B cell (primary cell): ENCODE measurements around the gene ARID3A. TPM values are rescaled to one million over a fixed set of nuclear protein-coding genes. Genes with fewer than 3 reads are reported as not detected.

Source experiments
- ATAC-seq: fragments of 200-7000 bp; cut with Tn5 transposase; one replicate; pipeline ENCODE4 v1.10.0; 2021; ENCODE audit warnings: low read depth, mild to moderate bottlenecking, moderate number of reproducible peaks, moderate library complexity
- CTCF ChIA-PET: fragments of 350-600 bp; sonication (Branson Sonifier 250); formaldehyde crosslinking; loops from one replicate; lab custom pipeline; 2021; ENCODE audit warnings: antibody characterized with exemption, inconsistent platforms; lab: Charles Lee
- POLR2A ChIA-PET: fragments of 350-600 bp; sonication (Branson Sonifier 250); formaldehyde crosslinking; loops from one replicate; lab custom pipeline; 2021; ENCODE audit warnings: antibody characterized with exemption; lab: Charles Lee
- DNase-seq: peaks from one replicate; pipeline ENCODE4 v3.0.0; 2013
- H2AFZ ChIP-seq: 2 replicates; pipeline ENCODE4 v1.6.1; 2012; ENCODE audit warnings: mild to moderate bottlenecking, low read depth, low read length; ENCODE audit not compliant: insufficient read depth, poor library complexity, severe bottlenecking
- H3K27ac ChIP-seq, 2 donors: 1 replicate in 1 of 2; 2 replicates in 1 of 2; pipeline ENCODE4 v1.5.1; 2012 to 2013; ENCODE audit warnings: low read length in 2 of 2, mild to moderate bottlenecking in 2 of 2, moderate library complexity in 1 of 2
- H3K27me3 ChIP-seq, 4 experiments: fragments of 200-600 bp in 1 of 4; sonication (generic) in 1 of 4; replicated peaks in 1 of 4; 1 replicate in 2 of 4; 2 replicates in 2 of 4; pipeline versions ENCODE4 v1.6.1 to v1.7.0; 2013 to 2016; ENCODE audit warnings: low read length in 3 of 4, mild to moderate bottlenecking in 2 of 4, mixed read lengths in 1 of 4, moderate library complexity in 1 of 4; ENCODE audit not compliant: insufficient read depth in 4 of 4, control insufficient read depth in 3 of 4; ENCODE audit errors: control extremely low read depth in 1 of 4
- H3K36me3 ChIP-seq, 2 experiments: replicated peaks in 1 of 2; 1 replicate in 1 of 2; 2 replicates in 1 of 2; pipeline versions ENCODE4 v1.6.1 to v1.7.1; 2013; ENCODE audit warnings: low read length in 1 of 2; ENCODE audit not compliant: insufficient read depth in 2 of 2, control insufficient read depth in 1 of 2; ENCODE audit errors: control extremely low read depth in 1 of 2, extremely low read depth in 1 of 2
- H3K4me1 ChIP-seq, 2 donors: fragments of 200-600 bp in 1 of 2; sonication (generic) in 1 of 2; 1 replicate in 1 of 2; 2 replicates in 1 of 2; pipeline versions ENCODE4 v1.5.1 to v1.6.1; 2013 to 2017; ENCODE audit warnings: low read length in 2 of 2; ENCODE audit not compliant: control insufficient read depth in 2 of 2, insufficient read depth in 2 of 2
- H3K4me2 ChIP-seq: replicated peaks from 2 replicates; pipeline ENCODE3; 2012; ENCODE audit warnings: mild to moderate bottlenecking, low read depth, low read length; ENCODE audit not compliant: poor library complexity, severe bottlenecking
- H3K4me3 ChIP-seq, 5 experiments: fragments of 200-600 bp in 1 of 5; sonication (generic) in 1 of 5; 1 replicate in 3 of 5; 2 replicates in 2 of 5; pipeline versions ENCODE4 v1.5.1 to v1.7.0; 2011 to 2016; ENCODE audit warnings: low read length in 4 of 5, mild to moderate bottlenecking in 4 of 5, low read depth in 2 of 5, control low read depth in 1 of 5, moderate library complexity in 1 of 5; ENCODE audit not compliant: insufficient read depth in 1 of 5; ENCODE audit errors: control extremely low read depth in 1 of 5, extremely low read depth in 1 of 5
- H3K79me2 ChIP-seq: fragments of 200-600 bp; sonication (generic); one replicate; pipeline ENCODE4 v1.6.0; 2016; ENCODE audit warnings: low read length; ENCODE audit not compliant: control insufficient read depth, insufficient read depth
- H3K9ac ChIP-seq: fragments of 200-600 bp; sonication (generic); 2 replicates; pipeline ENCODE4 v1.6.1; 2017; ENCODE audit warnings: mild to moderate bottlenecking, low read length, moderate library complexity
- H3K9me3 ChIP-seq, 3 donors: one replicate each; pipeline versions ENCODE4 v1.6.1 to v1.7.1; 2013; ENCODE audit warnings: low read length in 2 of 3; ENCODE audit not compliant: control insufficient read depth in 2 of 3, insufficient read depth in 1 of 3; ENCODE audit errors: control extremely low read depth in 1 of 3
- H4K20me1 ChIP-seq: 2 replicates; pipeline ENCODE4 v1.6.0; 2012; ENCODE audit warnings: mild to moderate bottlenecking, low read length; ENCODE audit not compliant: insufficient read depth, control insufficient read depth, poor library complexity, severe bottlenecking
- H3K27ac Mint-ChIP-seq: one replicate; pipeline ENCODE4 v1.8.0; 2021; ENCODE audit warnings: mixed read lengths
- H3K27me3 Mint-ChIP-seq: one replicate; pipeline ENCODE4 v1.8.0; 2021; ENCODE audit warnings: mixed read lengths
- H3K4me1 Mint-ChIP-seq: one replicate; pipeline ENCODE4 v1.8.0; 2021; ENCODE audit warnings: mixed read lengths
- H3K4me3 Mint-ChIP-seq: one replicate; pipeline ENCODE4 v1.8.0; 2021; ENCODE audit warnings: mixed read lengths
- H3K9me3 Mint-ChIP-seq: one replicate; pipeline ENCODE4 v1.8.0; 2022; ENCODE audit warnings: mixed read lengths; ENCODE audit not compliant: insufficient read depth
- CTCF ChIP-seq: fragments of 200-600 bp; IDR thresholded peaks from one replicate; pipeline ENCODE4 v1.8.0; 2022; ENCODE audit warnings: antibody characterized with exemption, mild to moderate bottlenecking
- EZH2 ChIP-seq: IDR thresholded peaks from 2 replicates; pipeline ENCODE4 v1.6.1; 2012; ENCODE audit warnings: borderline replicate concordance, low read depth, mild to moderate bottlenecking, moderate library complexity, low read length; ENCODE audit not compliant: insufficient read depth, poor library complexity, severe bottlenecking
- WGBS: methylation state at CpG from one replicate; pipeline ENCODE4 v1.1.5; 2013; ENCODE audit warnings: missing lambda C conversion rate; ENCODE audit not compliant: insufficient coverage; 5-methylcytosine and 5-hydroxymethylcytosine counted together
- intact Hi-C: fragments of 100-400 bp; cut with micrococcal nuclease; formaldehyde crosslinking; loops from one replicate; pipeline ENCODE4 v1.10.0; 2022
- polyA plus RNA-seq: library from polyadenylated mRNA; depleted of rRNA; stranded (reverse); fragments of >200 nt; gene quantifications from 2 replicates; pipeline ENCODE4 v1.2.3, GENCODE V29; 2012
- total RNA-seq, 2 donors: library from RNA; stranded (reverse); fragments of 120-200 nt in 1 of 2; gene quantifications; 1 replicate in 1 of 2; 2 replicates in 1 of 2; pipeline versions ENCODE4 v1.2.3 to v1.2.4, GENCODE V29; 2013 to 2022

ARID3A gene
- total and polyA plus RNA-seq, 2 donors (not counting 1 experiment from before 2014, with no cell fraction given): 22.9 to 60.5 TPM

DNA sequence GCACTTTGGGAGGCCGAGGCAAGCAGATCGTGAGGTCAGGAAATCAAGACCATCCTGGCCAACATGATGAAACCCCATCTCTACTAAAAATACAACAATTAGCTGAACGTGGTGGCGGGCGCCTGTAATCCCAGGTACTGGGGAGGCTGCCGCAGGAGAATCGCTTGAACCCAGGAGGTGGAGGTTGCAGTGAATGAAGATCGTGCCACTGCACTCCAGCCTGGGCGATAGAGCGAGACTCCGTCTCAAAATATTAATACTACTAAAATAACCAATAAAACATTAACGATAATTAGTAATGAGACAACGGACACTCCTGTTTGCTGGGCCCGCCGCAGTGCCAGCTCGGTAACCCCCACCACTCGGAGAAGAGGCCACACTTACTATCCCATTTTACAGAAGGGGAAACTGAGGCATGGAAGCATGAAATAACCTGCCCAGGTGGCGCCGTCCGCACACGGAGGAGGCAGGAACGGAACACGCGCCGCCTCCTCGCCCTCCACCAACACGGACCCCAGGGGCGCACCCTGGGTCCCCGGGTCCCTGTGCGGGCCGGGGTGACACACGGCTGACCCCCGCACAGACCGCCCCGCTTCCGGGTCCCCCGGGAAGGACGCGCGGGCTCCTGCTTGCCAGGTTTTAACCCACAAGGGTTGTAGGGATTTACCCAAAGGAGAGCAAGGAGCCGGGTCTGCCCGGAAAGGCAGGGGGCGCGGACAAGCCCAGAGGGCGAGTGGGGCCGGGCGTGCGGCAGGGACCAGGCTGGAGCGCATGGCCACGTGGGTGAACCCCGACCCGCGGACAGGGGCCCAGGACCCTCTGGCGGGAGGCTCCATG, 14.4 kb upstream of the ARID3A start:
- H3K79me2 ChIP-seq: peaks cover 63% of the 10 kb centered on the region
- POLR2A ChIA-PET: interaction anchor here (1.1 kb wide), 1 partner anchor 72 kb away, joined by 3 read pairs; no protein-coding TSS in a partner anchor
- peak overlapping the region in 2 of 5 experiments; percentile 20 to 26 for H3K4me3 ChIP-seq
- CTCF ChIA-PET: interaction anchor here (6.3 kb wide), 1 partner anchor 48 kb away, joined by 46 read pairs; no protein-coding TSS in a partner anchor
- no peaks in the 10 kb centered on the region for H3K9me3 Mint-ChIP-seq
- H3K4me3 Mint-ChIP-seq: peak overlapping the region; percentile 78
- peaks cover 0 to 9% (median 0%) of the 10 kb centered on the region in 4 experiments for H3K27me3 ChIP-seq
- peaks cover 0 to 2% of the 10 kb centered on the region in 2 experiments for H3K36me3 ChIP-seq
- no peak for DNase-seq
- H4K20me1 ChIP-seq: no peaks in the 10 kb centered on the region
- no peak for ATAC-seq
- no peak overlapping the region for H3K9ac ChIP-seq
- 87% methylated on average over 34 of the region's 54 CpGs for whole genome bisulfite sequencing
- H2AFZ ChIP-seq: no peak overlapping the region
- H3K4me1 ChIP-seq: peaks cover 48 to 63% of the 10 kb centered on the region in 2 donors
- H3K27ac ChIP-seq: peak overlapping the region; percentile 50 to 81
- peaks cover 3% of the 10 kb centered on the region for H3K27me3 Mint-ChIP-seq
- peak overlapping the region; percentile 88 for H3K27ac Mint-ChIP-seq
- peaks cover 42% of the 10 kb centered on the region for H3K4me1 Mint-ChIP-seq
- intact Hi-C loops: no loop called here
- TF ChIP-seq EZH2 (no peak), CTCF (no peak)
- peaks cover 0 to 10% (median 0%) of the 10 kb centered on the region in 3 donors for H3K9me3 ChIP-seq
- peak overlapping the region; percentile 54 for H3K4me2 ChIP-seq
